HG02763 (cell line): ENCODE data around the gene APP.
"Not testable (repeated sequence)": the region's sequence is repeated elsewhere in the genome, so short reads cannot be mapped to it uniquely, and the experiment has no call there.

Source experiments
- ATAC-seq: cut with Tn5 transposase; IDR thresholded peaks from one replicate; pipeline ENCODE4 v1.9.1; 2021; ENCODE audit warnings: mild to moderate bottlenecking, moderate library complexity; ENCODE audit not compliant: unreplicated experiment

APP gene

DNA sequence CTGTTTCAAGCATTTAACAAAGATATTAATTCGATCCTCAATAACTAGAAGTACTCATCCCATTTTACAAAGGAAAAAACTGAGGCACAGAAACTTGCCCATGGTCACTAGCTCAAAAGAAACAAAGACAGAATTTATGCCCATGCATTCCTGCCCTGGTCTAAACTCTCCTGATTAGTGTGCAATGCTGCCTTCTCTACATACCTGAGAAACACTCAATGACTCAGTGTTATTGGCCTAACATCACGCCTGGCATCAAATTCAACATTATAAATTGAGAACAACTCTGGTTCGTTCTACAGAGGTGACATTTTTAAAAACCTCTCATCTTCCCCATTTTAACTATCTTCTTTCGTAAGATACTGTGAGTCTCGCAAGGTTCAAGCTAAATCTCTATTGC is 5.2 kb downstream of the APP start:
- ATAC-seq = no peak

GRCh38 chr21:26164311-26164710 is 6.3 kb downstream of the APP start:
- no peak for ATAC-seq

DNA sequence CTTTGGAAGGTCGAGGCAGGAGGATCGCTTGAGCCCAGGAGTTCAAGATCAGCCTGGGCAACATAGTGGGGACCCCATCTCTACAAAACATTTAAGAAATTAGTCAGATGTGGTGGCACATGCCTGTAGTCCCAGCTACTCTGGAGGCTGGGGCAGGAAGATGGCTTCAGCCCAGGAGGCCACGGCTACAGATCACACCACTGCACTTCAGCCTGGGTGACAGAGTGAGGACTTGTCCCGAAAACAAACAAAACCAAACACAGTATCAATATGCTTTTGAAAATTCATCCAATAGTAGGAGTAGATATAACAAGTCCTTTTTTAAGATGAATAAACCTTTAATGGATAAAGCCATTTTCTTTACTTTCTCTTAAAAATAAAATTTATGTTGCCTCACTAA is 8.5 kb downstream of the APP start:
- ATAC-seq = no peak

- ATAC-seq = no peak
These were observed 10.7 kb downstream of the APP start for GRCh38 chr21:26159869-26160268.

GRCh38 chr21:26157801-26158200 is 12.8 kb downstream of the APP start:
- no peak for ATAC-seq

- ATAC-seq = no peak
These were observed 15.8 kb downstream of the APP start for GRCh38 chr21:26154753-26155152.

- no peak for ATAC-seq
These were observed 16.8 kb downstream of the APP start for GRCh38 chr21:26153758-26154157.

- ATAC-seq = no peak
These were observed 21.7 kb downstream of the APP start for GRCh38 chr21:26148840-26149354.

- ATAC-seq = no peak
These were observed 22.3 kb downstream of the APP start for GRCh38 chr21:26148071-26148839.

DNA sequence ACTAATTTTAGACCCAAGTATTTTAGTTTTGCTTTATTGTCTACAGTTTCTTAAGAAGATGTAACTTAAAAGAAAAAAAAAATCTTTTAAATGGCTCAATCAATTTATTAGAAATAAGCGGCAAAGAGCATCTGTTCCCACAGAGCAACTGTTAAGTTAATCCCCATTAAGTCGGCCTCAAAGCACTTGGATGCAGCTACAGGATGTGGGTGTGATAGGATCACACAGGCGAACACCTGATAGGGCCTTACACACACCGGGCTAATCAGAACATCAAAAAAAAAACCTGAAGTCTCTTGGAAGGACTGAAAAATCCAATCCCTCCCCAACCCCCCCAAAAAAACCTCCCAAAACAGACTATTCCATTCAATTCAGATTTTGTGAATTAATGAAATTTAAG is 23.0 kb downstream of the APP start:
- no peak for ATAC-seq

DNA sequence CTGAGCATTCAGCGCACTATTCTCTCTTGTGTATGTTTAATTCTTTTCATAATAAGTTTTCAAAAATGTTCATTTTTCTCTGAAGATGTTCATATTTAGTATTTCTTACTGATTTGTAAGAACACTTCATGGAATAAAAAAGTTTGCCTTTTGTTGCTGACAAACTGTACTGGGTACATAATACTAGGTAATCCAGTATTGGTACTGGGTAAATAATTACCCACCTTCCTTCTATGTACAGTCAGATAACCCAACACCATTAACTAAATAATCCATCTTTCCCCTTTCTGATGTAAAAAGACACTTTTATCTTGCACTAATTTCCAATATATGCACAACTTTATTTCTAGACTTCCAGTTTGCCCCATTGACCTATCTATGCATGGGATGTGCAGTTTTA is 23.9 kb downstream of the APP start:
- no peak for ATAC-seq

DNA sequence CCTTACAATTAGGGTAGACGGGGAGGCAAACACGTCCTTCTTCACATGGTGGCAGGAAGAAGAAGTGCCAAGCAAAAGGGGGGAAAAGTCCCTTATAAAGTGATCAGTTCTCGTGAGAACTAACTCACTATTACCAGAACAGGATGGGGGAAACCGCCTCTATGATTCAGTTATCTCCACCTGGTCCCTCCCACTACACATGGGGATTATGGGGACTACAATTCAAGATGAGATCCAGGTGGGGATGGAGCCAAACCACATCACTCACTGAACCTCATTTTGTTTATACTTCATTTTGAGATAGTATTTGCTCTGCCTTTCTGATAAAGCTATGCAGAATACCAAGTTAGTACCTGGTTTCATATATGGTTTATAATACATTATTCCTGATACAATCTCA is 26.5 kb downstream of the APP start:
- no peak for ATAC-seq

GRCh38 chr21:26142363-26142762 is 28.2 kb downstream of the APP start:
- no peak for ATAC-seq

- no peak for ATAC-seq
These were observed 29.6 kb downstream of the APP start for GRCh38 chr21:26140926-26141325.

DNA sequence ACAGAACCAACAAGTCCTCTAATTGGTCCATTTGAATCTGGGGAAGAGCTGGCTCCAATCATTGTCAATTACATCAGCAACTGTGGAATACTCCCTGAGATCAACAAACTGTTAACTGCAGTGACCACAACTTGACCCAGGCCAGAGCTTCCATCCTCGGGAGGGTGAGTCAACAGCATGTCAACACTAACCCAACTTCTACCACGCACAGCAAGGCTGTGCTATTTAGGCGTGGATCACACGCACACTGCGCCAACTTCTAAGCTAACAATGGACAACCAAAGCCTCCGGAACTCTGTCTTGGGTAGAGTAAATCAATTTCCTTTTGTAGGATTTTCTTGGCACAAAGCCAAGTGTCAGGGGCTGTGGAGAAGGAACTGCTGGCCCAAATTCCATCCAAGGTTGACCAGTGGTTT is 30.4 kb downstream of the APP start:
- no peak for ATAC-seq

DNA sequence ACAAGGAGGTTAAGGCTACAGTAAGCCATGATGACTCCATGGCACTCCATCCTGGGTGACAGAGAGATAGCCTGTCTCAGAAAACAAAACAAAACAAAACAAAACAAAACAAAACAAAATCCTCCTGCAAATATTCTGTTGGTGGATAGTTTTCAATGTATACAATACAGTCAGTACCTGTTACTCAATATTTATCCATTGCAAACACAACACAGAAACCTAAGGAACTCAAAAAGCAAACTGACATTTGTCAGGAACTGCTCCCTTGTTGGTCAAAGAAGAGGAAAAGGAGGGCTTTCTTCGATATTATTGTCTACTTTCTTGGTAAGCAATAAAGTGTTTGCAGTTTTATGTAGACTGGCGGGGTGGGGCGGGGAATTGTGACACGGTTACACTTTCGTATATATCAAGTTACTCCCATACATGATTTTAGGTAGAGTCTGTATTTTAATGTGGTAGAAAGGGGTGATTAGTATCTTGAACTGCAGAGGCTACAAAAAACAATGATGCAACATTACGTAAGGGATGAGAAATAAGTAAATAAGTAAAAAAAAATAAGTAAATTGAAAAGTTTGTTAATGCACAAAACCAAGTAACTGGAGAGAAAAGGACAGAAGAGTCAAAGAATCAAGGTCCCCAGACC is 31.8 kb downstream of the APP start:
- no peak for ATAC-seq

GRCh38 chr21:26137379-26138060 is 33.0 kb downstream of the APP start:
- no peak for ATAC-seq

- ATAC-seq = peak; percentile 97
These were observed 33.9 kb downstream of the APP start for GRCh38 chr21:26136671-26137070.

- no peak for ATAC-seq
These were observed 35.0 kb downstream of the APP start for GRCh38 chr21:26135520-26135919.

- ATAC-seq = no peak
These were observed 39.0 kb downstream of the APP start for GRCh38 chr21:26131554-26131953.

GRCh38 chr21:26131053-26131452 is 39.5 kb downstream of the APP start:
- not testable (repeated sequence) for ATAC-seq
